Astrocyte (in vitro differentiated cells and primary cell): Measurements from ENCODE around the gene STAP1. TPM values are rescaled to one million over a fixed set of nuclear protein-coding genes. Genes with fewer than 3 reads are reported as not detected.

Source experiments
- DNase-seq: peaks from one replicate; pipeline ENCODE4 v3.0.0-alpha.2; 2010; ENCODE audit warnings: low read depth
- FAIRE-seq: peaks from 2 replicates; lab custom pipeline; 2011; peaks lifted over from hg19 to GRCh38; lab: Jason Lieb, UNC
- H2AFZ ChIP-seq: 2 replicates; pipeline ENCODE4 v1.6.0; 2012; ENCODE audit warnings: low read depth, low read length, inconsistent platforms
- H3K27ac ChIP-seq: 2 replicates; pipeline ENCODE4 v1.5.1; 2011; ENCODE audit warnings: low read depth, low read length, inconsistent platforms
- H3K27me3 ChIP-seq: 2 replicates; pipeline ENCODE4 v1.6.0; 2011; ENCODE audit warnings: low read length, inconsistent platforms; ENCODE audit not compliant: insufficient read depth
- H3K36me3 ChIP-seq: 2 replicates; pipeline ENCODE4 v1.5.1; 2011; ENCODE audit warnings: low read length, inconsistent platforms; ENCODE audit not compliant: insufficient read depth
- H3K4me1 ChIP-seq: 2 replicates; pipeline ENCODE4 v1.5.1; 2011; ENCODE audit warnings: low read length, inconsistent platforms; ENCODE audit not compliant: insufficient read depth
- H3K4me2 ChIP-seq: 2 replicates; pipeline ENCODE4 v1.6.0; 2012; ENCODE audit warnings: low read length, inconsistent platforms
- H3K4me3 ChIP-seq: 2 replicates; pipeline ENCODE4 v1.5.1; 2011; ENCODE audit warnings: low read depth, mild to moderate bottlenecking, low read length, inconsistent platforms; ENCODE audit not compliant: insufficient read depth
- H3K79me2 ChIP-seq: 2 replicates; pipeline ENCODE4 v1.6.0; 2012; ENCODE audit warnings: mild to moderate bottlenecking, low read length, inconsistent platforms; ENCODE audit not compliant: insufficient read depth
- H3K9ac ChIP-seq: 2 replicates; pipeline ENCODE4 v1.6.0; 2012; ENCODE audit warnings: mild to moderate bottlenecking, low read length, inconsistent platforms
- H3K9me3 ChIP-seq: 2 replicates; pipeline ENCODE4 v1.5.1; 2012; ENCODE audit warnings: low read depth, mild to moderate bottlenecking, low read length, inconsistent platforms; ENCODE audit not compliant: insufficient read depth
- H4K20me1 ChIP-seq: 2 replicates; pipeline ENCODE4 v1.6.0; 2012; ENCODE audit warnings: low read length, inconsistent platforms; ENCODE audit not compliant: insufficient read depth
- H3K27ac Mint-ChIP-seq: one replicate; pipeline ENCODE4 v1.8.0; 2021; ENCODE audit warnings: mild to moderate bottlenecking, mixed read lengths; ENCODE audit not compliant: unreplicated experiment
- H3K27me3 Mint-ChIP-seq: one replicate; pipeline ENCODE4 v1.8.0; 2021; ENCODE audit warnings: low read depth, mixed read lengths; ENCODE audit not compliant: unreplicated experiment
- H3K36me3 Mint-ChIP-seq: one replicate; pipeline ENCODE4 v1.8.0; 2021; ENCODE audit warnings: low read depth, mixed read lengths; ENCODE audit not compliant: unreplicated experiment
- H3K4me1 Mint-ChIP-seq: one replicate; pipeline ENCODE4 v1.8.0; 2021; ENCODE audit warnings: low read depth, mixed read lengths; ENCODE audit not compliant: unreplicated experiment
- H3K4me3 Mint-ChIP-seq: one replicate; pipeline ENCODE4 v1.8.0; 2021; ENCODE audit warnings: mild to moderate bottlenecking, moderate library complexity, mixed read lengths; ENCODE audit not compliant: unreplicated experiment
- H3K9me3 Mint-ChIP-seq: one replicate; pipeline ENCODE4 v1.8.0; 2021; ENCODE audit warnings: mild to moderate bottlenecking, mixed read lengths; ENCODE audit not compliant: unreplicated experiment
- EZH2 ChIP-seq: IDR thresholded peaks from 2 replicates; pipeline ENCODE4 v1.6.1; 2012; ENCODE audit warnings: mild to moderate bottlenecking, low read length, inconsistent platforms; ENCODE audit not compliant: insufficient read depth
- total RNA-seq: library from RNA; stranded (reverse); gene quantifications from 2 replicates; pipeline ENCODE4 v1.2.1, GENCODE V29; 2021
- TF ChIP-seq, protein P1 (sequence below): IDR thresholded peaks from 2 replicates; pipeline ENCODE4 v1.5.1; 2011; ENCODE audit warnings: low read depth, mild to moderate bottlenecking, inconsistent platforms, low read length, moderate library complexity; ENCODE audit not compliant: insufficient read depth

STAP1 gene
- total RNA-seq, 1 donor from 2014 or later, result not detected

GRCh38 chr4:67570537-67570936, 12.0 kb downstream of the STAP1 start:
- H3K9ac ChIP-seq, result no peak overlapping the region
- H3K27ac ChIP-seq, result no peak overlapping the region
- H3K4me3 Mint-ChIP-seq, result no peak overlapping the region
- H3K36me3 ChIP-seq, result no peaks in the 10 kb centered on the region
- no peaks in the 10 kb centered on the region for H3K9me3 ChIP-seq
- no peak for TF ChIP-seq EZH2
- TF ChIP-seq, protein P1, sequence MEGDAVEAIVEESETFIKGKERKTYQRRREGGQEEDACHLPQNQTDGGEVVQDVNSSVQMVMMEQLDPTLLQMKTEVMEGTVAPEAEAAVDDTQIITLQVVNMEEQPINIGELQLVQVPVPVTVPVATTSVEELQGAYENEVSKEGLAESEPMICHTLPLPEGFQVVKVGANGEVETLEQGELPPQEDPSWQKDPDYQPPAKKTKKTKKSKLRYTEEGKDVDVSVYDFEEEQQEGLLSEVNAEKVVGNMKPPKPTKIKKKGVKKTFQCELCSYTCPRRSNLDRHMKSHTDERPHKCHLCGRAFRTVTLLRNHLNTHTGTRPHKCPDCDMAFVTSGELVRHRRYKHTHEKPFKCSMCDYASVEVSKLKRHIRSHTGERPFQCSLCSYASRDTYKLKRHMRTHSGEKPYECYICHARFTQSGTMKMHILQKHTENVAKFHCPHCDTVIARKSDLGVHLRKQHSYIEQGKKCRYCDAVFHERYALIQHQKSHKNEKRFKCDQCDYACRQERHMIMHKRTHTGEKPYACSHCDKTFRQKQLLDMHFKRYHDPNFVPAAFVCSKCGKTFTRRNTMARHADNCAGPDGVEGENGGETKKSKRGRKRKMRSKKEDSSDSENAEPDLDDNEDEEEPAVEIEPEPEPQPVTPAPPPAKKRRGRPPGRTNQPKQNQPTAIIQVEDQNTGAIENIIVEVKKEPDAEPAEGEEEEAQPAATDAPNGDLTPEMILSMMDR, result no peak
- no peak overlapping the region for H2AFZ ChIP-seq
- H4K20me1 ChIP-seq, result no peaks in the 10 kb centered on the region
- H3K27me3 ChIP-seq, result no peaks in the 10 kb centered on the region
- H3K9me3 Mint-ChIP-seq, result no peaks in the 10 kb centered on the region
- DNase-seq (no peak), FAIRE-seq (no peak)
- no peaks in the 10 kb centered on the region for H3K27me3 Mint-ChIP-seq
- H3K4me1 Mint-ChIP-seq, result no peaks in the 10 kb centered on the region
- no peaks in the 10 kb centered on the region for H3K79me2 ChIP-seq
- H3K4me1 ChIP-seq, result no peaks in the 10 kb centered on the region
- no peak overlapping the region for H3K4me2 ChIP-seq
- H3K36me3 Mint-ChIP-seq, result no peaks in the 10 kb centered on the region
- H3K4me3 ChIP-seq, result no peak overlapping the region
- no peak overlapping the region for H3K27ac Mint-ChIP-seq

- Histone ChIP-seq H3K4me3 (no peak overlapping the region), H3K27me3 (no peaks in the 10 kb centered on the region), H3K36me3 (no peaks in the 10 kb centered on the region), H3K9ac (no peak overlapping the region), H3K9me3 (no peaks in the 10 kb centered on the region), H2AFZ (no peak overlapping the region), H4K20me1 (no peaks in the 10 kb centered on the region), H3K79me2 (no peaks in the 10 kb centered on the region), H3K4me1 (no peaks in the 10 kb centered on the region), H3K4me2 (no peak overlapping the region), H3K27ac (no peak overlapping the region)
- Mint-ChIP-seq H3K27me3 (no peaks in the 10 kb centered on the region), H3K36me3 (no peaks in the 10 kb centered on the region), H3K27ac (no peak overlapping the region), H3K4me3 (no peak overlapping the region), H3K9me3 (no peaks in the 10 kb centered on the region), H3K4me1 (no peaks in the 10 kb centered on the region)
- TF ChIP-seq, protein P1, result no peak
- no peak for TF ChIP-seq EZH2
- DNase-seq (no peak), FAIRE-seq (no peak)
These were observed 13.4 kb downstream of the STAP1 start for GRCh38 chr4:67571975-67572374.

DNA sequence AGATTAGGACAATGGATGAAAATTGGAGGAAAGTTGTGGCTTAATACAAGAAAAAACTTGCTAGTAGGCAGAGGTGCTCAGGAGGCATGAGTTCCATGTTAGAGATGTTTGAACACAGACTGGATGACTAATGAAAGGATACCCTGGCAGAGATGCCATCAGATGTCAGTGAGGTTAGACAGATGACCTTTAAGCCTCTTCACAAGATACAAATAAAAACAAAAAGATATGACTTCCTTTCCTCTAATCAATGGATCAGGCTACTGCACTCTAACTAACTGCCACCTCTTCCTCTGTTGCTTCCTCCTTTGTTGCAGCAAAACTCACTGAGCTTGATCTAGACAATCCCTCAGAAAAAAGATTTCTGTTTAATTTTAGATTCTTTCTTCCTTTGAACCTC, 14.7 kb downstream of the STAP1 start:
- no peak overlapping the region for H3K4me3 ChIP-seq
- Mint-ChIP-seq H3K27ac (no peak overlapping the region), H3K27me3 (no peaks in the 10 kb centered on the region), H3K36me3 (no peaks in the 10 kb centered on the region), H3K4me1 (no peaks in the 10 kb centered on the region), H3K9me3 (no peaks in the 10 kb centered on the region), H3K4me3 (no peak overlapping the region)
- H2AFZ ChIP-seq, result no peak overlapping the region
- H3K27ac ChIP-seq, result no peak overlapping the region
- H3K27me3 ChIP-seq, result no peaks in the 10 kb centered on the region
- H3K4me1 ChIP-seq, result no peaks in the 10 kb centered on the region
- H3K9ac ChIP-seq, result no peak overlapping the region
- H3K79me2 ChIP-seq, result no peaks in the 10 kb centered on the region
- no peak for TF ChIP-seq EZH2
- TF ChIP-seq, protein P1, result no peak
- H3K4me2 ChIP-seq, result no peak overlapping the region
- no peaks in the 10 kb centered on the region for H3K9me3 ChIP-seq
- FAIRE-seq, result no peak
- DNase-seq, result no peak
- no peaks in the 10 kb centered on the region for H3K36me3 ChIP-seq
- H4K20me1 ChIP-seq, result no peaks in the 10 kb centered on the region
